ENCODE data around the gene ZBTB25.

ZBTB25 gene

DNA sequence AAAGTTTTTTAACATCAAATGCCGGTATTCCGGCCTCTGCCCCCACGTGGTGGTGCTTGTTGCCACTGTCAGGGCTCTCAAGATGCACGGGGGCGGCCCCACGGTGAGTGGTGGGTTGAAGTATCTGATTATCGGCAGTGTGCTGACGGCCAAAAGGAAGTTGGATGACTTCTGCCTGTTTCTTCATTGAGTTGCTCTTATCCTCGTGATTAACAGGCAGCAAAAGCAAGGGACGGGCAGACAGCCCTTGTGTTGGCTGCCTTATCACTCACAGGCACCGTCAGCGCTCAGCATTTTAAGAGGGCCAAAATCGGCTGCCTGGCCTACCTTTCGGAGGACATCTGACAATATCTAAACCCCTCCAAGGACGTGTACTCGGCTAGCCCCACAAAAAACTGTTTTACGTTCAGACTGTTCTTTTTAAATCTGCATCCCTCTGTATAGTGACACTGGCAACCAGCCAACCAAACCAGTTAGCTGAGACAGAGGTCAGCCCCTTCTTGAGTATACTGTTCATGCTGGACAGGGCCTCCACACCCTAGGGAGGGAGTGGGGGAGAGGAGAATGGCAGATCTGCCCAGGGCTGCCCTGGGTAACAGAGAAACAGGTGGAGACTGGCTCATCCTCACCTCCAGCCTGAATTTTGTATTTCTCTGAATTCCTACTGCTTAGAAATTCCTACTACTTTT is 61.2 kb downstream of the ZBTB25 start:
- no peak for DNase-seq (ENCODE audit: low read depth in 2 of 2)

DNA sequence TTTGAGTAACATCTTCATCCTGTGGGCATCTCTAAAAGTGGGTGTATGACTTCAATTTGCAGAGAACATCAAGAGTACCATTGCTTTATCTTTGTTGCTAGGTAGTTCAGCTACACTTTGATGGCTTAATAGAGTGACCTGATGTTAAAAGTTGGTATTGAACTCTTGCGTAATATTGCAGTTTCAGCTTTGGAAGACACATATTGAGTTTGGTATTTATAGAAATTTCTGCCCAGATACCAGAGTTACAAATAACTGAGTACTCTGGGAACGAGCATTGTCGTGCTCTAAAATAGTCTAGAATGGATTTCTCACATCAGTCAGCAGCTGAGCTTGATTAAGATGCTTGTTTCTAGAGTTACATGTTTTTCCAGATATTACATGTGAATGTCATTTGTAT is 63.1 kb downstream of the ZBTB25 start:
- no peak for DNase-seq (ENCODE audit: low read depth in 2 of 2)

DNA sequence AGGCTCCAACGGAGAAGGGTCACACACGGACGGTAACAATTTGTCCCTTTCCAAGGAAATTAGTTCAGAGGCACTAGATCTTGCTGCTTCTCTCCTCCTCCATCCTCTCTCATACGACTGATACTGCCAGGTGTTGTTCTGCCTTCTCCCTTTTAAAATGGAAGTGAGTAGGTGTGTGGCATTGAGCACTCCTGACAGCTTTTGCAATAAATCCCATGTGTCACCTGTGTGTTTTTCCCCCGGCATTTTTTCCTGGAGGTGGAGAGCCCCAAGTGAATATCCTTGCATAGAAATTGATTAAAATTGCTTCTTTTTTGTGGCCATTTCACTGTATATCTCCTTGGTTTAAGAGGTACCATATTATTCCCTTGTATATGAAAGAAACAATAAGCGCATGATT is 64.5 kb downstream of the ZBTB25 start:
- DNase-seq (ENCODE audit: low read depth in 2 of 2): no peak

DNA sequence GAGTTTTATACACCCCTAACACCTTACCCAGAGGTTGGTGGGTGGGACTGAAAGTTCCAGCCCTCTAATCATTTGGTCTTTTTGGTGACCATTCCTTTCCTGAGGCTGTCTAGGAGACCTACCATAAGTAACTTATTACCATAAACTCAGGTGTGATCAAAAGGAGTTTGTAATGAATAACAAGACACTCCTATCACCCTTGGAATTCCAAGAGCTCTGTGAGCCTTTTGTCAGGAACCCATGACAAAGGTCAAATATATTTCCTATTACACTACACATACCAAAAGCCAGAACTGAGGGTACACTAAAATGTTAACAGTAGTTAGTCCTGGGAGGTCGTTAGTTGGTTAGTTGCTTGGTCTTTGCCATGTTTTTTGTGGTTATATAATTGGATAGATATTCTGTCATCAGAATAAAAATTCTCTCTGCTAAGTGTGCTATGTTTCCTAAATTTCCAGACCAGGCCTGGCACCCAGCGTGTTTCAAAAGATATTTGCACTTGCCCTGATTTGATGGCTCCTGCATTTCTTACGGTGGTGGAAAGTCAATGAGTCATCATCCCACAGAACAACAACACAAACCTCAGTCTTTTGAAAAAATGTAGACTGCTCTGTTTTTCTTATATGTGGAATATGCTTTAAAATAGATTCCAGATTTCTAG is 65.3 kb downstream of the ZBTB25 start:
- DNase-seq (ENCODE audit: low read depth in 2 of 2): no peak

DNA sequence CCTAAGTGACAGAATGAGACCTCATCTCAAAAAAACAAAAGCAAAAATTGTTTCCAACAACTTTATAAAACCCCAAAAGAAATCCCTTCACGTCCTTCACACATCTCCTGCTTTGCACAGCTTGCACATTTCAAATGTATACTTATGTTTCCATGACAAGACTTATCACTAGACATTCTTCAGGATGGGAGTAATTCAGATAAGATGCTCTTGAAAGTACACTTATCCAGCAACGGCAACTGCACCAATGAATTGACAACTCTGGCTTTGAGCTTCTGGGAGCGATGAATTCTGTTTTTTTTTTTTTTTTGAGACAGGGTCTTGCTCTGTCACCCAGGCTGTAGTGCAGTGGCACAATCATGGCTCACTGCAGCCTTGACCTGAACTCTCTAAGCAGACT is 69.1 kb downstream of the ZBTB25 start:
- DNase-seq (ENCODE audit: low read depth in 2 of 2): no peak

DNA sequence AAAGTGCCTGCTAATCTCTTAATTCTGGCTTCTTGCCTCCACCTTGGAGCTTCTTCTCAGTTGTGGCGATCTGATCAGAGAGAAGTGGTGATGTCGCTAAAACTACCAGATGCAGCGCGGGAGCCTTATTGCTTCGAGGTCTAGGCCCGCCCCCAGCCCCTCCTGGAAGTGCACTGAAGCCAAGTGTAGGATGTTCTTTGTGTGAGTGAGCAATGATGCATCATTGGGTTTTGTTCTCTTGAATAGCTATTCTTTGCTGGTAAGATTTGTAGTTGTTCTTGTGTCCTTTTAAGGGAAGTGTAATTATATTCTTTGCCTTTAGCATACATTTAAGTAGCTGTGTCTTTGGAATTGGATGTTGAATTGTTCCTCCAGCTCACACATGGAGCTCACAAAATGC is 79.7 kb downstream of the ZBTB25 start:
- DNase-seq (ENCODE audit: low read depth in 2 of 2): no peak

DNA sequence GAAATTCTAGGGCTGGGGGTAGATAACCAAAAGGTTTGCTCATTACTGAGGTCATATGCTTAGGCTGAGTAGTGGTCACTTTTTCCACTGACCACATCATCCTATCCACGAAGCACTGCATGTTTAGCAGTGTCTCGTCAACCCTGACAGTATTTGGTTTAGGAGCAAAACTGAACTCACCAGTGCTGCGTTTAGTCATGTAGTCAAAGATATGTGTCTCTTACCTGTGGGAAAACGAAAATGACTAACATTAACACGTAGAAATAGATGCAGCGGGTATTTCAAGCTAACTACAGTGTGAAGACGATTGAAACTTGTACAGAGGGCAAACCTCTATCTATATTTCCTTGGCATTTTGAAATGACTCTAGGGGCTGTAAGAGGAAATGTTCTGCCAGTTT is 80.9 kb downstream of the ZBTB25 start:
- no peak for DNase-seq (ENCODE audit: low read depth in 2 of 2)

DNA sequence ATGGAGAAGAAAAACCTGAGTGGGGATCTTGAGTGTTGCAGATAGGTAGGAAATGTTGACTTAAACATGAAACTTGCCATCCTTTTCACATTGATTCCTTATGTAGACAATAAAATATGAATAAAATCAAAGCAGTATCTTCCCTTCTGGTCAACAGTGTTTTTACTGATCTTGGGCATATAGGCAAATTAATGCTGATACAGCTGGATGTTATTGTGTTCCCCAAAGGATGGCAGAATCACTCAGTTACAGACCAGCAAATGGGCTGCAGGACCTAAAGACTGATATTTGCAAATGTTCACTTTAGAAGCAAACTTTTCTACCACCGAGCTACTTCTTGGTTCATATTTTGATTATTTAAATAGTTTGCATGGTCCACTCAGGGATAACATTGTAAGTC is 81.6 kb downstream of the ZBTB25 start:
- no peak for DNase-seq (ENCODE audit: low read depth in 2 of 2)

DNA sequence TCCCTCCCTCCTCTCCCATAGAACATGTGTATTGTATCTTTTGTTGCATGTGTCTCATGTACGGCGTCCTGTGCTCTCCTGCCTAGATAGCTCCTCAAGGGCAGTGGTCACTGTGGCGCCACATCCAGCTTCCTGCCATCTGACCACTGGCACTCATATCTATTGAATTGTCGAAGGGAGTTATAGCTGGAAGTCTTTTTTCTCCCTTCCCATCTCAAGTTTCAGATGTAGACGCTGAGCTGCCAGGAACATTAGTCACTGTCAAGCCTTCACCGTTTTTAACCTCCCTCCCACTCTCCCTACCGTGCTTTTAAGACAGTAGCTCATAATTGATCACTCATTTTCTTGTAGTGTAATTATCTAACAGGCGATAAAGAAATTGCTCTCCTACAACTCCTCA is 82.5 kb downstream of the ZBTB25 start:
- DNase-seq (ENCODE audit: low read depth in 2 of 2): no peak

DNA sequence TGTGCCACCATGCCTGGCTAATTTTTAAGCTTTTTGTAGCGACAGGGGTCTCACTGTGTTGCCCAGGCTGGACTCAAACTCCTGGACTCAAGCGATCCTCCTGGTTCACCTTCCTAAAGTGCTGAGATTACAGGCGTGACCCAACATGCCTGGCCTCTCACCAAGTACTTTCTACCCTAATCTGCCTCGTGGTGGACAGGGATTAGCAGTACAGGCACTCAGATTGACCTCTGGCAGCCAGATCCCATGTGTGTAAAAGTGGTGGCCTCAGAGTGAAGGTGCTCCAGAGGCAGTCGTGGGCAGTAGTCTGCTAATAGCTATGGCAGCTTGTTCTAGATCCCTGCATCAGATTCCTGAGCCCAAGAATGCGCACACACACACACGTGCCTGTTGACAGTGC is 84.6 kb downstream of the ZBTB25 start:
- no peak for DNase-seq (ENCODE audit: low read depth in 2 of 2)

DNA sequence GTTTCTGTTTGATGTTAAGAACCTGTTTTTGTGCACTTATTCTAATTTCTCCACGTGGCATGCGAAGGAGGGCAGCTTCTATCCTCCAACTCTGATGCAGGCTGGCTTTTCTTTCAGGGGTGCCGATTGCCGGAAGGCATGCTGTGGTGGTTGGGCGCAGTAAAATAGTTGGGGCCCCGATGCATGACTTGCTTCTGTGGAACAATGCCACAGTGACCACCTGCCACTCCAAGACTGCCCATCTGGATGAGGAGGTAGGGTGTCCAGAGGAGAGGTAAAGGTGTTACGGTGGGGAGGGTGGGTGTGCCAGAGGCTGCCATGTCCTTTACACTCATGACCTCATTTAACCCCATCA is 85.9 kb downstream of the ZBTB25 start:
- no peak for DNase-seq (ENCODE audit: low read depth in 2 of 2)

DNA sequence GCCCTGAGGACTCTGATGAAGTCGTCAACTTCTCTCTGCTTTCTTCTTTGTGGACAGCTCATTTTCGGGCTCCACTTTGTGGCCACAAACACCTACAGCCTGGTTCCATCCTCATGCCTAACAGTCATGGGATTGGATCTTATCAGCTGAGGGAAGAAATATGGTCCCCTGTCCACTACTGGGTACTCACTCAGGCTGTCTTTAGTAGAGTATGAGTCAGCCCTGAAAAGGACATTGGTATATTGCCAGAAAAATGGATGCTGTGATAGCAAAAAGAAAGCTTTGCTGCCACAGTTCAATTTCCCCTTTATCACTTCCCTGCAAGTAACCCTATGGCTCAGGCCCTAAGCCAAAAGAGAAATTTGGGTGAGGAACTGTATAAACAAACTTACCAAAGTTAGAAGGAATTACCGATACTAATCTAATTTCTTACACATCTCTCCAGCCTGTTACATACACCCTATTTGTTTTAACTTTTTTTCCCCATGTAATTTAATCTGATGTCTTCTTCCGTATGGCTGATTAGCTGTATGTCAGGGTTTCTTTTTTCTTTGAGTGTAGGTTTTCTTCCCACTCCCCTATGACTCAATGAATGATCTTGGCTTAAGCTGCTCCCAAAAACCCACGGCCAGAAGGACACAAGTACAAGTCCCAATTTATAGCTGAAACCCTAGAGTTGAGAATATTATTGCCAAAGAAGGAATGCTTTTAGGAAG is 86.4 kb downstream of the ZBTB25 start:
- DNase-seq (ENCODE audit: low read depth in 2 of 2): no peak

DNA sequence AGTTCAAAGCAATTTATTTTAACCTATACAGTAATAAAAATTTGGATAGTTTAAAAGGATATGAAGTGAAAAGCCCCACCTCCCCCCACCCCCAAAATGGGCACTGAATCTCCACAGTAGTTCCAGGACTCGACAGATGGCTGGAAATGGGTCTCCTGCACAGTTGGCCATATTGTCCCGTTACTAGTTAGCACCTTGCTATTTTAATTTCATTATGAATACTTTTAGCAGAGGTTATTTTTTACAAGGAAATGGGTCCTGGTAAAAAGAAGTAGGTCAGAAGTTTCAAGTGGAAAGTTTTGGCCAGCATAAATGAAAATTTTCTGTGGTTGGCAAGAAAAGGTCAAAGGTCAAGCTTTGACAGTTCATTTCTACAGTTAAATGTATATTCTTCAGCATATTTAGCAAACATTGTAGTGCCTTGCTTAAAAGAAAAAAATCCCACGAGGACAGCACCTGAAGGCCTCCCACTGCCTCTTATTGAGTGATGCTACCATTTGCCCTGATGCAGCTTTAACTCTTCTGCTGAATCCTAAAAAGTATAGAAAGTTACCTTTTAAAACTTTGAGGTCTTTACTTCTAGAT is 87.2 kb downstream of the ZBTB25 start:
- DNase-seq (ENCODE audit: low read depth in 2 of 2): no peak

DNA sequence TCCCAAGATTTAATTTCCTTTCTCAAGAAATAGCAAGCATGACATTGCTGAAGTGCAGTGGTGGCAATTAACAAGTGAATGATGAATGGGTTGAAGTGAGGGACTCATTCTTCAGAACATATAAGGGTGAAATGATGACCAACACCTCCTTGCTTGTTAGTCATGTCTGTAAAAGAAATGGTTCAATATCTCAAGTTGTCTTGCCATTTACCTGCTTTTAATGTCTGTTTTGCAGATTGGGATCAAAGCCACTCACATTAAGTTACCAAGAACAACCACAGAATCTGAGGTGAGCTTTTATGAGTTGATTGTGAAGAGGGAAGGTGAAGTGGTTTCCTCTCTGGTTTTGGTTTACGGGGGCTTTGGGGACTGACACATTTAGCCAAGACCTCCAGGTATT is 91.4 kb downstream of the ZBTB25 start:
- DNase-seq (ENCODE audit: low read depth in 2 of 2): no peak

DNA sequence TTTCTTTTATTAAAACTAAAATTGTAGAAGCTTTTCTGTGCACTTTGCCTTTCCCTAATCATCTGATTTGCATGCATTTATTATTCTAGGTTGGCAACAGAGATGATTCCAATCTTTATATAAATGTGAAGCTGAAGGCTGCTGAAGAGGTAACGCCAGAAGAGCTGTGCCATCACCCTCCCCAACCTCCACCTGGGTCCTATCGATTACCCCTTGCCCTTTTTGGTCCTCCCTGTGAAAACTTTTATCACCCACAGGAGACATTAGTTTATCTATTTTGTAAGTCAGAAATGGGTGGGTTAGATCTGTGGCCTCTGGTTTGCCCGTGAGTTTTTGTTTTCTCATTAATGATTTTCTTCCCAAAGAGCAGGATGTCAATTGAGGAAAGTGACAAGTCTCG is 92.6 kb downstream of the ZBTB25 start:
- no peak for DNase-seq (ENCODE audit: low read depth in 2 of 2)

DNA sequence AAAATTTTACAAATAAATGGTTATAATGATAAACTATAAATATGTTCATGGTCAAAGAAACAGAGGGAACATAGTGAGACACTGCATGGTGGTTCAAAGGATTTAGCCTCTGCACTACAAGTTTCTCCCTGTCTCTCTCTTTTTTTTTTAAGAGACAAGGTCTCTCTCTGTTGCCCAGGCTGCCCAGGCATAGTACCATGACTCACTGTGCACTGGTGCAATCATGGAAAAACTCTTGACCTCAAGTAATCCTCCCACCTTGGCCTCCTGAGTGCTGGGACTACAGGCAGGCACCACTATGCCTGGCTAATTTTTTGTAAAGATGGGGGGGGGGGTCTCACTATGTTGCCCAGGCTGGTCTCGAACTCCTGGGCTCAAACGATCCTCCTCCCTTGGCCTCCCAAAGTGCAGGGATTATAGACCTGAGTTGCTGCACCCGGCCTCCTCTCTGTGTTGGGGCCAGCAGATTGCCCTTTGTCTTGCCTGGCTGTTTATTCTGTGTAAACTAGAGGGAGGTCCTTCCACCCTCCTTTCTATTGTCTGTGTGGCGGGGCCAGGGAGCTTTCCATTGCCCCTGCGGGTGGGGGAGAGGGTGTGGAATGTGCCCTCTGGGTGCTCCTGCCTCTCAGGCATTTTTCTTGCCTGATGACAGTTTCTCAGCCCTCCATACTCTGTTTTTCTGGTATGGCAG is 93.4 kb downstream of the ZBTB25 start:
- DNase-seq (ENCODE audit: low read depth in 2 of 2): no peak

DNA sequence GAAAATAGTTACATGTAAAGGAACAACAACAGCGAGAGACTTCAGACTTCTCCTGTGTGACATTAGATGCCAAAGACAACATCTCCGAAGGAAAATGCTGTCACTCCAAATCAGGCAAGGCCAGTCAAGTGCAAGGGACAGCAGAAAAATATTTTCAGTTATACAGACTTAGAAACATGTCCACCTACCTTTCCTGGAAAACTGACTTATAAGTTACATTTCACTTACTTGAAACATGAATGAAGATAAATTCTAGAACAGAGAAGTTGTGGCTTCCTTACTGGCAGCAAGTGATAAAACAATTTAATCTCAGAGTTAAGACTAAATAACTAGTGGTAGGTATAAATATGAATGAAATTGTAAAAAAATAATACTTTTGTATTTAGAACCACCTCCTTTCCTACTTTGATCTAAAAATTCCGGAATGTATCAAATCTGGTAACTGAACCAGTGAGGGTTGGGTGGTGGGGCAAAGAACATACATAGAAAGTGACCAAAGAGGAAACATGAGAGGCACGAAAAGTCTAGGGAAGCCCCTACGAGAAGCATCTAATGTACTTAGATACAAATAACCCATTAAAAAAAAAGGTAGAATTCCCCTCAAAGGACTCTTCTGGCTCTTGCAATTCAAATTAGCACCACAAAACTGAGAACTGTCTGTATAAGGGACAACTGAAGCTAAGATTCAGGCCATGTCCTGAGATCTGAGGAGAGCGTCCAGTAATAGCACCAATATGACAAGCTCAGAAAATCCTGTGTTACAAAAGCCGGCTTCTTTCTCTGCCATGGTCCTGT is 94.3 kb downstream of the ZBTB25 start:
- no peak for DNase-seq (ENCODE audit: low read depth in 2 of 2)

DNA sequence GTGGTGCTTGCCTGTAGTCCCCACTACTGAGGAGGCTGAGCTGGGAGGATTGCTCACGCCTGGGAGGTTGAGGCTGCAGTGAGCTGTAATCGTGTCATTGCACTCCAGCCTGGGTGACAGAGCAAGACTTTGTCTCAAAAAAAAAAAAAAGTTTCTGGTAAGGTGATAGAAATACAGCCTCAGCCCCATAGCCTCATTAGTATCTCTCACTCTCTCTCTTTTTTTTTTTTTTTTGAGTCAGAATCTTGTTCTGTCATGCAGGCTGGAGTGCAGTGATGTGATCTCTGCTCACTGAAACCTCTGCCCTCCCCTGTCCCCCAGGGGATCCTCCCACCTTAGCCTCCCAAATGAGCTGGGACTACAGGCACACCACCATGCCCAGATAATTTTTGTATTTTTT is 96.3 kb downstream of the ZBTB25 start:
- no peak for DNase-seq (ENCODE audit: low read depth in 2 of 2)

DNA sequence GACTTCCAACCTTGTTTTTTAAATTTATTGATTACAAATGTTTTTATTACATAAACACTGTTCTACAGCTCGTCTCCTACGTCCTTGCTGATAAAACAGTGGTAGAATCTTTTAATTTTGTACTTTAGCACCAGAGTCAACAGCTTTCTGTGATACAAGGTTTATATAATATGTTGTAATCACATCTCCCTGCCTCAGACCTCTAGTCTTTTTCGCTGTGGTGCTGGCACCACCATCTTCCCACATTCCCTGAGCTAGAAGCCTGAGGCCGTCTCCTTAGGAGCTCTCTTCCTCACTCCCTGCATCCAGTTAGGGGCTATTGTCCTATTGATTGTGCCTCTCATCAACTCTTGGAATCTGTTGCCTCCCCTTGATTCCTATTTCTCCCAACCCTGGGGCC is 98.3 kb downstream of the ZBTB25 start:
- DNase-seq (ENCODE audit: low read depth in 2 of 2): no peak

DNA sequence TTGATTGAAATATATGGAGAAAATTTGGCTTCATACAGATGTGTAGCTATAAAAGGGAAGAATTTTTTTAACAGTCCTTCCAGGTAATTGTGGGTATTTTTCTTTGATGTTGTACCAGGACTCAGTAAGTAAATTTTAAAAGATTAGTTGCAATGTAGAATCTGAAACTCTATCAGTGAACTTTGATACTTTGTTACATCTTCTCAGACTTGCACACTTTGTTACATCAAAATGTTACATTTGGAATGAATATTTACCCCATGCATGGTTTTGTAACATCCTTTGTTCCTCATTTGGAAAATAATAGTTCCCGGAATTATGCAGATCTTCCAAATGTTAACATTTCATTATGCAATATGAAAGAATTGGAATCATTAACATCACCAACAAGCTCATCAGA is 101.7 kb downstream of the ZBTB25 start:
- no peak for DNase-seq (ENCODE audit: low read depth in 2 of 2)

DNA sequence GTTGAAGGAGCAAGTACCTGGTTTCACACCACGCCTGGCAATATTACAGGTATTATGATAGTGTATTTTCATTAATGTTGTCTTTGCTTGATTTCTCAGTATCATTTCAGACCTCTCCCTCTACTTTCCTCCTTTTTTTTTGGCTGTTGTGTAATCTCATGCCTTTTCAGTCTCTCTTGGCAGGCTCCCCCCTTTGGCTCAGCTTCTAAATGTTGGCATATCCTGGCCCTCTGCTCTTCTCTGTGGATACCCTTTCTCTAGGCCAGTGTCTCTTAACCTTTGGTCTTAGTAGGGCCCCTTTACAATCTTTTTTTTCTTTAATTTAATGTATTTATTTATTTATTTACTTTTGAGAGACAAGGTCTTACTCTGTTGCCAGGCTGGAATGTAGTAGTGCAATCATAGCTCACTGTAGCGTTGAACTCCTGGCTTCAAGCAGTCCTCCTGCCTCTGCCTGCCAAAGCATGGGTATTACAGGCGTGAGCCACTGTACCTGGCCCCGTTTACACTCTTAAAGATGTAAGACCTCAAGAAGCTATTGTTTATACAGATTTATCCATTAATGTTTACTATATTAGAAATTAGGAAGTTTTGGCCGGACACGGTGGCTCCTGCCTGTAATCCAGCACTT is 102.7 kb downstream of the ZBTB25 start:
- DNase-seq (ENCODE audit: low read depth in 2 of 2): no peak

All from stimulated activated CD4-positive, alpha-beta T cell treated with anti-CD3 and anti-CD28 coated beads, Interleukin-12 subunit alpha, Interleukin-12 subunit beta, amount 100 ng/mL, for 24 hours (primary cell).